H9 (cell line): ENCODE measurements around the gene COL23A1. TPM values are rescaled to one million over a fixed set of nuclear protein-coding genes. Genes with fewer than 3 reads are reported as not detected.

ENCODE experiments used
- DNase-seq: peaks from one replicate; pipeline ENCODE4 v3.0.0-alpha.2; 2017
- H2AFZ ChIP-seq: one replicate; pipeline ENCODE4 v1.6.1; 2013; ENCODE audit warnings: mild to moderate bottlenecking, low read length, control low read depth, moderate library complexity
- H2AK5ac ChIP-seq: 2 replicates; pipeline ENCODE4 v1.6.1; 2013; ENCODE audit warnings: low read length, control low read depth, mixed read lengths; ENCODE audit not compliant: insufficient read length
- H2BK120ac ChIP-seq: one replicate; pipeline ENCODE4 v1.6.1; 2013; ENCODE audit warnings: low read depth, mild to moderate bottlenecking, low read length, control low read depth, inconsistent platforms; ENCODE audit not compliant: poor library complexity, severe bottlenecking
- H2BK12ac ChIP-seq: 2 replicates; pipeline ENCODE4 v1.6.1; 2013; ENCODE audit warnings: low read length, control low read depth, mixed read lengths, low read depth; ENCODE audit not compliant: insufficient read length
- H2BK15ac ChIP-seq: 2 replicates; pipeline ENCODE4 v1.6.1; 2013; ENCODE audit warnings: low read depth, low read length, control low read depth
- H2BK20ac ChIP-seq: one replicate; pipeline ENCODE4 v1.6.1; 2013; ENCODE audit warnings: low read depth, mild to moderate bottlenecking, low read length, control low read depth, inconsistent platforms; ENCODE audit not compliant: poor library complexity, severe bottlenecking
- H2BK5ac ChIP-seq: 2 replicates; pipeline ENCODE4 v1.6.1; 2013; ENCODE audit warnings: low read length, control low read depth, mixed read lengths; ENCODE audit not compliant: insufficient read length
- H3K14ac ChIP-seq: 2 replicates; pipeline ENCODE4 v1.6.1; 2013; ENCODE audit warnings: low read length, control low read depth; ENCODE audit not compliant: insufficient read depth
- H3K18ac ChIP-seq: 2 replicates; pipeline ENCODE4 v1.6.1; 2013; ENCODE audit warnings: low read depth, mild to moderate bottlenecking, mixed read lengths, low read length, control low read depth; ENCODE audit not compliant: insufficient read length
- H3K23ac ChIP-seq: 2 replicates; pipeline ENCODE4 v1.6.1; 2013; ENCODE audit warnings: low read length, control low read depth, mixed read lengths, low read depth; ENCODE audit not compliant: insufficient read length
- H3K23me2 ChIP-seq: 2 replicates; pipeline ENCODE4 v1.6.1; 2013; ENCODE audit warnings: low read depth, mild to moderate bottlenecking, mixed read lengths, low read length, control low read depth; ENCODE audit not compliant: insufficient read length, poor library complexity, severe bottlenecking
- H3K27ac ChIP-seq: 2 replicates; pipeline ENCODE4 v1.5.1; 2013; ENCODE audit warnings: low read length, control low read depth, mixed read lengths, low read depth; ENCODE audit not compliant: insufficient read length
- H3K27me3 ChIP-seq: 2 replicates; pipeline ENCODE4 v1.6.1; 2013; ENCODE audit warnings: low read length, control low read depth, inconsistent platforms; ENCODE audit not compliant: insufficient read depth
- H3K4ac ChIP-seq: 2 replicates; pipeline ENCODE4 v1.6.1; 2013; ENCODE audit warnings: low read depth, mild to moderate bottlenecking, control low read depth, inconsistent platforms, low read length, moderate library complexity
- H3K4me1 ChIP-seq: 2 replicates; pipeline ENCODE4 v1.6.1; 2013; ENCODE audit warnings: low read length, control low read depth, inconsistent platforms; ENCODE audit not compliant: insufficient read depth
- H3K4me2 ChIP-seq: 2 replicates; pipeline ENCODE4 v1.6.1; 2013; ENCODE audit warnings: low read length, control low read depth, mixed read lengths; ENCODE audit not compliant: insufficient read length, insufficient read depth
- H3K56ac ChIP-seq: 2 replicates; pipeline ENCODE4 v1.6.1; 2013; ENCODE audit warnings: low read depth, mild to moderate bottlenecking, mixed read lengths, low read length, control low read depth; ENCODE audit not compliant: insufficient read length
- H3K79me1 ChIP-seq: 2 replicates; pipeline ENCODE4 v1.6.1; 2013; ENCODE audit warnings: low read depth, mild to moderate bottlenecking, moderate library complexity, low read length, control low read depth, inconsistent platforms; ENCODE audit not compliant: insufficient read depth, poor library complexity, severe bottlenecking
- H3K79me2 ChIP-seq: 2 replicates; pipeline ENCODE4 v1.6.1; 2013; ENCODE audit warnings: low read length, control low read depth, inconsistent platforms; ENCODE audit not compliant: insufficient read depth
- H3K9ac ChIP-seq: 2 replicates; pipeline ENCODE4 v1.6.1; 2013; ENCODE audit warnings: low read length, control low read depth, mixed read lengths; ENCODE audit not compliant: insufficient read length; ENCODE audit errors: extremely low read depth
- H3K9me3 ChIP-seq: one replicate; pipeline ENCODE4 v1.6.1; 2013; ENCODE audit warnings: low read depth, low read length, inconsistent platforms; ENCODE audit not compliant: control insufficient read depth
- H3T11ph ChIP-seq: one replicate; pipeline ENCODE4 v1.6.1; 2013; ENCODE audit warnings: mild to moderate bottlenecking, low read length, control low read depth, inconsistent platforms
- H4K20me1 ChIP-seq: one replicate; pipeline ENCODE4 v1.6.1; 2013; ENCODE audit not compliant: control insufficient read depth, insufficient read length, insufficient read depth
- H4K5ac ChIP-seq: 2 replicates; pipeline ENCODE4 v1.6.1; 2013; ENCODE audit warnings: low read depth, mild to moderate bottlenecking, mixed read lengths, low read length, control low read depth; ENCODE audit not compliant: insufficient read length
- H4K8ac ChIP-seq: replicated peaks from 2 replicates; pipeline ENCODE4 v1.6.1; 2013; ENCODE audit warnings: low read length, control low read depth, mixed read lengths, low read depth; ENCODE audit not compliant: insufficient read length
- H4K91ac ChIP-seq: 2 replicates; pipeline ENCODE4 v1.6.1; 2013; ENCODE audit warnings: low read depth, mild to moderate bottlenecking, moderate library complexity, mixed read lengths, low read length, control low read depth; ENCODE audit not compliant: insufficient read length
- H3K27ac Mint-ChIP-seq, 3 experiments: 2 replicates in 2 of 3; 3 replicates in 1 of 3; pipeline ENCODE4 v1.8.0; 2020 to 2021; ENCODE audit warnings: mixed read lengths in 3 of 3, mild to moderate bottlenecking in 1 of 3, moderate library complexity in 1 of 3
- H3K27me3 Mint-ChIP-seq: 2 replicates; pipeline ENCODE4 v1.8.0; 2021; ENCODE audit warnings: low read depth, mild to moderate bottlenecking, moderate library complexity, mixed read lengths
- H3K36me3 Mint-ChIP-seq, 3 experiments: 2 replicates in 2 of 3; 3 replicates in 1 of 3; pipeline ENCODE4 v1.8.0; 2020 to 2021; ENCODE audit warnings: low read depth in 3 of 3, mixed read lengths in 3 of 3; ENCODE audit not compliant: insufficient read depth in 1 of 3
- H3K4me1 Mint-ChIP-seq, 2 experiments: 2 replicates each; pipeline ENCODE4 v1.8.0; 2020; ENCODE audit warnings: mixed read lengths in 2 of 2
- H3K4me3 Mint-ChIP-seq, 2 experiments: 2 replicates in 1 of 2; 3 replicates in 1 of 2; pipeline ENCODE4 v1.8.0; 2020 to 2021; ENCODE audit warnings: mild to moderate bottlenecking in 2 of 2, mixed read lengths in 2 of 2, moderate library complexity in 1 of 2
- H3K9me3 Mint-ChIP-seq, 2 experiments: 2 replicates in 1 of 2; 3 replicates in 1 of 2; pipeline ENCODE4 v1.8.0; 2020; ENCODE audit warnings: mild to moderate bottlenecking in 2 of 2, mixed read lengths in 2 of 2, moderate library complexity in 1 of 2
- WGBS: extraction: QIAGEN DNeasy Blood & Tissue Kit; methylation state at CpG from one replicate; pipeline ENCODE4 v1.1.7; 2013; ENCODE audit warnings: missing lambda C conversion rate, low lambda C conversion rate, mixed read lengths; ENCODE audit not compliant: insufficient read length; ENCODE audit errors: extremely low coverage; 5-methylcytosine and 5-hydroxymethylcytosine counted together
- total RNA-seq: library from RNA; stranded (reverse); gene quantifications from 2 replicates; pipeline ENCODE4 v1.2.1, GENCODE V29; 2021
- TF ChIP-seq, protein P1 (sequence below): fragments of 200-600 bp; sonication (generic); conservative IDR thresholded peaks from 3 replicates; pipeline ENCODE4 v1.8.0; 2021; ENCODE audit warnings: antibody characterized with exemption, mild to moderate bottlenecking

The COL23A1 gene
- total RNA-seq, 1 experiment from 2014 or later = 2.6 TPM

DNA sequence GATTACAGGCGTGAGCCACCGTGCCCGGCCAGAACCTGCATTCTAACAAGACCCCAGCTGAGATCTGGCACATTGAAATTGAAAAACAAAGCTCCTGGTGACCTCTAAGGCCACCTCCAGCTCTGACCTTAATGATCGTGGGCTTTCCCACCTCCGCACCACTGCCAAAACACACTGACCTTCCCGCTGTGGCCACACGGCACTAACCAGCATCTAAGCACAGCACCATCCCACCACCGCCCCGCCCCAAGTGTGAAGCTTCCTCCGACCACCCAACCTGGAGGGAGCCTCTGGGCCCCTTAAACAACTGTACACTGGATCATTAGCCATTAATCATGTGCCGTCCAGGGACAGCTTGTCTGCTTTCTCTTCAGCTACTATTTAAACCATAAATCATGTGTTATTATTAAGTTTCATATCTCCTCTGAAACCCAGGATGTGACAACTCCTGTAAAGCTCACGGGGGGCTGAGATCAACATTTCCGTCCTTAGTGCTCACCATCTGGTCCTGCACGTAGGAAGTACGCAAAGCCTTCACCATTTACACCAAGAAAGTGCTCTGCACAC, 80.6 kb downstream of the COL23A1 start:
- no peak overlapping the region for H3K4me3 Mint-ChIP-seq

More for the DNA sequence above, 80.6 kb downstream of the COL23A1 start:
- Histone ChIP-seq H3K4me1 (peaks cover 2% of the 10 kb centered on the region; the same call in 1 of the 2 replicates), H3K23ac (no peak overlapping the region), H3K27me3 (no peaks in the 10 kb centered on the region), H3K14ac (no peak overlapping the region), H2BK12ac (no peak overlapping the region), H2BK5ac (no peak overlapping the region), H3K9ac (no peak overlapping the region), H3K79me1 (no peaks in the 10 kb centered on the region), H4K91ac (no peak overlapping the region), H4K5ac (no peak overlapping the region), H2BK20ac (no peak overlapping the region), H3T11ph (no peak overlapping the region), H2BK15ac (no peak overlapping the region), H3K9me3 (no peaks in the 10 kb centered on the region), H4K8ac (no peak overlapping the region), H3K18ac (no peak overlapping the region), H2AK5ac (no peak overlapping the region), H3K4ac (no peak overlapping the region), H3K79me2 (no peaks in the 10 kb centered on the region; the same call in 1 of the 2 replicates), H2AFZ (no peak overlapping the region), H3K4me2 (no peak overlapping the region), H2BK120ac (no peak overlapping the region), H3K27ac (no peak overlapping the region), H3K23me2 (no peaks in the 10 kb centered on the region), H4K20me1 (no peaks in the 10 kb centered on the region), H3K56ac (no peak overlapping the region)
- Mint-ChIP-seq H3K27ac (peak overlapping the region in 1 of 3 experiments; percentile 24; a peak in 1 of 7 replicates), H3K9me3 (peaks cover 21 to 34% of the 10 kb centered on the region in 2 experiments), H3K27me3 (peaks cover 2% of the 10 kb centered on the region), H3K36me3 (peaks cover 7 to 18% (median 12%) of the 10 kb centered on the region in 3 experiments), H3K4me1 (peaks cover 6 to 16% of the 10 kb centered on the region in 2 experiments)
- DNase-seq = no peak
- TF ChIP-seq, protein P1, sequence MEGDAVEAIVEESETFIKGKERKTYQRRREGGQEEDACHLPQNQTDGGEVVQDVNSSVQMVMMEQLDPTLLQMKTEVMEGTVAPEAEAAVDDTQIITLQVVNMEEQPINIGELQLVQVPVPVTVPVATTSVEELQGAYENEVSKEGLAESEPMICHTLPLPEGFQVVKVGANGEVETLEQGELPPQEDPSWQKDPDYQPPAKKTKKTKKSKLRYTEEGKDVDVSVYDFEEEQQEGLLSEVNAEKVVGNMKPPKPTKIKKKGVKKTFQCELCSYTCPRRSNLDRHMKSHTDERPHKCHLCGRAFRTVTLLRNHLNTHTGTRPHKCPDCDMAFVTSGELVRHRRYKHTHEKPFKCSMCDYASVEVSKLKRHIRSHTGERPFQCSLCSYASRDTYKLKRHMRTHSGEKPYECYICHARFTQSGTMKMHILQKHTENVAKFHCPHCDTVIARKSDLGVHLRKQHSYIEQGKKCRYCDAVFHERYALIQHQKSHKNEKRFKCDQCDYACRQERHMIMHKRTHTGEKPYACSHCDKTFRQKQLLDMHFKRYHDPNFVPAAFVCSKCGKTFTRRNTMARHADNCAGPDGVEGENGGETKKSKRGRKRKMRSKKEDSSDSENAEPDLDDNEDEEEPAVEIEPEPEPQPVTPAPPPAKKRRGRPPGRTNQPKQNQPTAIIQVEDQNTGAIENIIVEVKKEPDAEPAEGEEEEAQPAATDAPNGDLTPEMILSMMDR = no peak
- WGBS = no CpG with 5 or more reads among the region's 15 CpGs
